Measurements from ENCODE around the gene CUX1. TPM values are rescaled to one million over a fixed set of nuclear protein-coding genes. Genes with fewer than 3 reads are reported as not detected.

CUX1 gene
- total RNA-seq, 2 donors from 2014 or later, result 12.0 to 13.8 TPM

DNA sequence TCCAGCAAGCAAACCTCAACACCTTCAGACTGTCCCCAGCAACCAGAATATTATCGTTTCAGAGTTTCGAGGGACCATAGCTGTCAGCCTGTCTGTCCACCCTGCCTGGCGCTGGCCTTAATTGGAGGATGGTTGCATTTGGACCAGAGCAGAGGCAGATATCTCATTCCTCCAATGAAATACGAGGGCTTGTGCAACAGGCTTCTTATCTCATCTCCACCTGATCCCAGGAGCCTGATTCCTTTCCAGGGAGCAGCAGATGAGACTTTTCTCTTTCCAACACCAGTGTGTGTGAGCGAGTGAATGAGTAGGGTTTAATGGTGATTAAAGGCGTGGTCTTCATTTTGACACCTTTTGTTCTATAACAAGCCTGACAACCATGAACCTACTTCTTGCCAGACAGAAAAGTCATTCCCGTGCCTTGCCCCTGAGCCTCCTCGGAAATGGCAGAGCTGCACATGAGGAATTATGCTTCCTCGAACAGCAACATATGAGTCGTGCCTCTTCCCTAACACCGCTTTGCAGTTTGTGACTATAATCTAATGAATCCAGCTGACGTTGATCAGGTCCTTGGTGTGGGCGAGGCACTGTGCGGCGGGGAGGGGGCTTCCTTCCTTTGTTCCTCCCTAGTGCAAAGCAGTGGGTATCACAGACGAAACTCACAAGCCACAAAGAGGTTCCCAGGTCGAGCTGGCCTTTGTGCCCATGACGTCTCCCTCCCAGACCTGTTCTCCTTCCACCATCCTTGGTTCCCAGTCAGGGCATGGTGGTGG, 147.4 kb downstream of the CUX1 start:
- Mint-ChIP-seq H3K4me3 (no peak overlapping the region), H3K36me3 (ENCODE audit: low read depth) (no peaks in the 10 kb centered on the region), H3K9me3 (no peaks in the 10 kb centered on the region), H3K27ac (no peak overlapping the region), H3K4me1 (no peaks in the 10 kb centered on the region), H3K27me3 (no peaks in the 10 kb centered on the region)
- ATAC-seq (replicated peaks), result no peak

DNA sequence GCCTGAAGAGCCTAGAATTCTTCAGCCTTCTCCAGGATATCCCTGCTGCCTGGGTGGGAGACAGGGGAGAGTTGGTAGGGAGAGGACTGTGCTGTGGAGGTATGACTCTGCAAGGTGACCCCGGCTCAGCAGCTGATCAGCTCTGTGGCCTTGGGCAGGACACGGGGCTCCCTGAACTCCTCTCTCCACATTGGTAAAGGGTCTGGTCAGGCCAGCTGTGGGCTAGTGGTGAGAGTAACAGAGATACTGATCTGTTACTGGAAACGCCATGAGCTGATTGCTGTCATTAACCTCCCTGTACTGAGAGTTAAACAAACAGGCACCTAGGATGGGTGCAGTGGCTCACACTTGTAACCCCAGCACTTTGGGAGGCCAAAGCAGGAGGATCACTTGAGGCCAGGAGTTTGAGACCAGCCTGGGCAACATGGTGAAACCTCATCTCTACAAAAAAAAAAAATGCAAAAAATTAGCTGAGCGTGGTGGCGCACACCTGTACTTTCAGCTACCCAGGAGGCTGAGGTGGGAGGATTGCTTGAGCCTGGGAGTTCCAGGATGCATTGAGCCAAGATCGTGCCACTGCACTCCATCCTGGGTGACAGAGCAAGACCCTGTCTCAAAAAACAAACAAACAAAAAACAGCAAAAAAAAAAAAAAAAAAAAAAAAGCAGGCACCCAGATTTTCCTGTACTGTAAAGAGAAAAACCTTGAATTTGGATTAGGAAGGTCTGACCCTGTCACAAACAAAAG, 151.5 kb downstream of the CUX1 start:
- H3K27me3 Mint-ChIP-seq, result no peaks in the 10 kb centered on the region
- H3K36me3 Mint-ChIP-seq (ENCODE audit: low read depth), result no peaks in the 10 kb centered on the region
- H3K4me3 Mint-ChIP-seq, result no peak overlapping the region
- H3K27ac Mint-ChIP-seq, result no peak overlapping the region
- ATAC-seq (replicated peaks), result no peak
- no peaks in the 10 kb centered on the region for H3K4me1 Mint-ChIP-seq
- peaks cover 4% of the 10 kb centered on the region for H3K9me3 Mint-ChIP-seq

DNA sequence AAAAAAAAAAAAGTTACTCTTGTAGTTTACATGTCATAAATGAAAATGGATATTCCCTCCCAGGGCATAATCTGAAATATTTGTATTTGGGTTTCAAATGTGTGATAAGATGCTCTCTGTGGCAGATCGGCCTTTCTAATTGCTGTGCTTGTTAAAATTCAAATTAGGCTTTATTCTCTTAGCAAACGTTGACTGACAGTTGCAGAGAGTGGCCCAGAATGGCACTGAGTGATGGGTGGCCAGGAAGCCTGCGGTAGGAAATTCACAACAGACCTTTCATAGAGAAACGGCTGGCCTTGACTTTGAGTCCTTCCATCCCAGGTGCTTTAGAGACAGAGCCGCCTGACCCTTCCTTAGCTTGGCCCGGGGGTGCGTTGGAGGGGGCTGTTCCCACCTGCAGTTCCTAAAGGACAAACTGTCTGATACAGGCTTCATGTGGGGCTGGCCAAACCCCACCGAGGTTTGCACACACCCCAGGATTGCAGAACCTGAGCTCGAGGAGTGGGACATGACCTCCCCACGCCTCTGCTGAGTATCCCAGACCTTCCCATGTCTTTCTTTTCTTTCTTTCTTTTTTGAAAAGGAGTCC, 152.7 kb downstream of the CUX1 start:
- Mint-ChIP-seq H3K27me3 (no peaks in the 10 kb centered on the region), H3K4me3 (no peak overlapping the region), H3K4me1 (no peaks in the 10 kb centered on the region), H3K9me3 (peaks cover 4% of the 10 kb centered on the region), H3K36me3 (ENCODE audit: low read depth) (no peaks in the 10 kb centered on the region), H3K27ac (no peak overlapping the region)
- no peak for ATAC-seq (replicated peaks)

GRCh38 chr7:101970801-101971200, 153.4 kb downstream of the CUX1 start:
- Mint-ChIP-seq H3K36me3 (ENCODE audit: low read depth) (no peaks in the 10 kb centered on the region), H3K27me3 (no peaks in the 10 kb centered on the region), H3K4me1 (no peaks in the 10 kb centered on the region), H3K27ac (no peak overlapping the region), H3K9me3 (peaks cover 4% of the 10 kb centered on the region), H3K4me3 (no peak overlapping the region)
- ATAC-seq (replicated peaks), result no peak

GRCh38 chr7:101971457-101971856, 154.0 kb downstream of the CUX1 start:
- Mint-ChIP-seq H3K36me3 (ENCODE audit: low read depth) (no peaks in the 10 kb centered on the region), H3K4me1 (no peaks in the 10 kb centered on the region), H3K4me3 (no peak overlapping the region), H3K27ac (no peak overlapping the region), H3K9me3 (peaks cover 4% of the 10 kb centered on the region), H3K27me3 (no peaks in the 10 kb centered on the region)
- no peak for ATAC-seq (replicated peaks)

DNA sequence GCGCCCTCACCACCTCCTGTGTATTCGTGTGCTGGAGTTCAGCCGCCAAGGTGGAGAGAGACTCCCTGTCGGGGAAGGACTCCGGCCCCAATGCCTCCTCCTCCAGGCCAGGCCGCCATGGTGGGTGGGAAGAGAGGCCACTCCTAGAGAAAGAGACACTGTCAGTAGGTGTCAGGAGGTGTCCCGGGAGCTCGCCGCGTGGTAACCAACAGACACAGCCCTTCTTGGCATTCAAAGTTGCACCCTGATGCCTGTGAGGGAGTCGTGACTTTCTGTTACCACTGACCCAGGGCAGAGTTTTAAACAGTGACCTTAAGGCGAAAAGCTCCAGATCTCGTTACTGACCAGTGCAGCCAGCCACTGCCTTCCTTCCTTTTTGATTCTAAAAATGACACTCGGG, 155.2 kb downstream of the CUX1 start:
- no peaks in the 10 kb centered on the region for H3K36me3 Mint-ChIP-seq (ENCODE audit: low read depth)
- no peak overlapping the region for H3K27ac Mint-ChIP-seq
- no peak for ATAC-seq (replicated peaks)
- no peak overlapping the region for H3K4me3 Mint-ChIP-seq
- H3K4me1 Mint-ChIP-seq, result no peaks in the 10 kb centered on the region
- peaks cover 4% of the 10 kb centered on the region for H3K9me3 Mint-ChIP-seq
- H3K27me3 Mint-ChIP-seq, result no peaks in the 10 kb centered on the region

- ATAC-seq (replicated peaks), result no peak
- H3K27ac Mint-ChIP-seq, result no peak overlapping the region
- H3K27me3 Mint-ChIP-seq, result no peaks in the 10 kb centered on the region
- no peaks in the 10 kb centered on the region for H3K4me1 Mint-ChIP-seq
- H3K36me3 Mint-ChIP-seq (ENCODE audit: low read depth), result no peaks in the 10 kb centered on the region
- no peak overlapping the region for H3K4me3 Mint-ChIP-seq
- H3K9me3 Mint-ChIP-seq, result peaks cover 4% of the 10 kb centered on the region
Measured at GRCh38 chr7:101973130-101973529, 155.7 kb downstream of the CUX1 start.

DNA sequence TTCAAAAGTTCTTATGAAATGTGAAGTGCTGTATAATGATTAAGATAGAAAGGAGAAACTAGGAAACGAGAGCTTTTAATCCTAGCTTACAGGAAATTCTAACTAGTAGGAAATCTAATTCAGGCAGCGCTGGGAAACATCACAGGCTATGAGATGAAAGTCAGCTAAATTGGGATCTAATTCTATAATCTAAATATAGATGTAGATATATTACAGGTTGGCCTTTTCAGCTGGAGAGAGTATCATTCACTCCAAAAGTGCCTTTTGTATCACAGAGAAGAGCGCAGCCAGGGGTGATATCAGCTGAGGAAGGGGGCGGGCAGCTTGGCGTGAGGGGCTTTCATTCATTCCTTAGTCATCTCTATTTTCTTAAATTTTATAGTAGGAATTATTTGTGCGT, 157.0 kb downstream of the CUX1 start:
- H3K27ac Mint-ChIP-seq, result no peak overlapping the region
- H3K36me3 Mint-ChIP-seq (ENCODE audit: low read depth), result no peaks in the 10 kb centered on the region
- ATAC-seq (replicated peaks), result no peak

DNA sequence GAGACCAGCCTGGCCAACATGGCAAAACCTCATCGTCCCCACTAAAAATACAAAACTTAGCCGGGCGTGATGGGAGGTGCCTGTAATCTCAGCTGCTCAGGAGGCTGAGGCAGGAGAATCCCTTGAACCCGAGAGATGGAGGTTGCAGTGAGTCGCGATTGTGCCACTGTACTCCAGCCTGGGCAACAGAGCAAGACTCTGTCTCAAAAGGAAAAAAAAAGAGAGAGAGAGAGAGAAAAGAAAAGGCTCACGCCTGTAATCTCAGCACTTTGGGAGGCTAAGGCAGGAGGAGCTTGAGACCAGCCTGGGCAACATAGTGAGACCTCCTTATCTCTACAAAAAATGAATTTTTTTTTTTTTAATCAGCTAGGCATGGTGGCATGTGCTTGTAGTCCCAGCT, 157.6 kb downstream of the CUX1 start:
- no peak overlapping the region for H3K4me3 Mint-ChIP-seq
- H3K36me3 Mint-ChIP-seq (ENCODE audit: low read depth), result no peaks in the 10 kb centered on the region
- no peak overlapping the region for H3K27ac Mint-ChIP-seq
- H3K4me1 Mint-ChIP-seq, result no peaks in the 10 kb centered on the region
- no peak for ATAC-seq (replicated peaks)
- H3K9me3 Mint-ChIP-seq, result peaks cover 4% of the 10 kb centered on the region
- H3K27me3 Mint-ChIP-seq, result no peaks in the 10 kb centered on the region

More for the DNA sequence above, 157.0 kb downstream of the CUX1 start:
- Mint-ChIP-seq H3K9me3 (peaks cover 4% of the 10 kb centered on the region), H3K4me1 (no peaks in the 10 kb centered on the region), H3K4me3 (no peak overlapping the region), H3K27me3 (no peaks in the 10 kb centered on the region)

- Mint-ChIP-seq H3K9me3 (no peaks in the 10 kb centered on the region), H3K27me3 (no peaks in the 10 kb centered on the region), H3K27ac (no peak overlapping the region), H3K36me3 (ENCODE audit: low read depth) (no peaks in the 10 kb centered on the region), H3K4me3 (no peak overlapping the region), H3K4me1 (no peaks in the 10 kb centered on the region)
- no peak for ATAC-seq (replicated peaks)
Measured at GRCh38 chr7:101976411-101976810, 159.0 kb downstream of the CUX1 start.

DNA sequence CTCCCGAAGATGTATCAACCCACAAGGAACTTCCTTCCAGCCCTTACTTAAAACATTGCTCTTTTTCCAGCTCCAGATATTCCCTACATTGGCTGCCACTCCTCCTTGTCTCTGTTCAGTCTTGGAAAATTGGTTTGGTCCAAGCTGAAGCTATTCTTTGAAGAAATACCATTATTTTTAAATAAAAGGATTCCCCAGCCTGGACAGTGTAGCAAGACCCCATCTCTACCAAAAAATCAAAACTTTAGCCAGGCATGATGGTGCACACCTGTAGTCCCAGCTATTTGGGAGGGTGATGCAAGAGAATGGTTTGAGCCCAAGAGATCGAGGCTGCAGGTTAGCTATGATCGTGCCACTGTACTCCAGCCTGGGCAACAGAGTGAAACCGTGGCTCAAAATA, 159.8 kb downstream of the CUX1 start:
- Mint-ChIP-seq H3K36me3 (ENCODE audit: low read depth) (no peaks in the 10 kb centered on the region), H3K4me3 (no peak overlapping the region), H3K27me3 (no peaks in the 10 kb centered on the region), H3K4me1 (no peaks in the 10 kb centered on the region), H3K9me3 (no peaks in the 10 kb centered on the region), H3K27ac (no peak overlapping the region)
- ATAC-seq (replicated peaks), result no peak

DNA sequence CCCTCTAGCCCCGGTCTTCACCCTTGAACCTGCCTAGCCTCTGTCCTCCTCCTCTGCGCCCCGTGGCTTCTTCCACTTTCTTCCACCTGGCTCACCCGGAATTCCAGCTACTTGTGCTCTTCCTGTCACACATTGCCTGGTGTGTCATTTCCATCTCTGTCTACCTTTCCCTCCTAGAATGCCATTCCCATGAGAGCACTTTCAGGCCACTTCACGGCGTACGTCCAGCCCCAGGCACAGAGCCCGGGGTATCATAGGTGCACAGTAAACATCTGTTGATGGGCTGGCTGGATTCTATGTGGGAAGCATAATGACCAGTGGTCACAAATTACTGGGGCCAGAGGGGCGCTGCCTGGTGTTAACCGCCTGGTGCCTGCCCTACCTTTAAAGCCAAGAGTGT, 161.3 kb downstream of the CUX1 start:
- H3K36me3 Mint-ChIP-seq (ENCODE audit: low read depth), result no peaks in the 10 kb centered on the region
- no peaks in the 10 kb centered on the region for H3K9me3 Mint-ChIP-seq
- no peak overlapping the region for H3K4me3 Mint-ChIP-seq
- no peaks in the 10 kb centered on the region for H3K4me1 Mint-ChIP-seq
- no peaks in the 10 kb centered on the region for H3K27me3 Mint-ChIP-seq
- ATAC-seq (replicated peaks), result no peak
- H3K27ac Mint-ChIP-seq, result no peak overlapping the region

GRCh38 chr7:101983147-101983811, 165.9 kb downstream of the CUX1 start:
- H3K4me3 Mint-ChIP-seq, result no peak overlapping the region
- no peaks in the 10 kb centered on the region for H3K27me3 Mint-ChIP-seq
- no peaks in the 10 kb centered on the region for H3K4me1 Mint-ChIP-seq
- H3K36me3 Mint-ChIP-seq (ENCODE audit: low read depth), result no peaks in the 10 kb centered on the region
- H3K9me3 Mint-ChIP-seq, result no peaks in the 10 kb centered on the region
- no peak overlapping the region for H3K27ac Mint-ChIP-seq
- no peak for ATAC-seq (replicated peaks)

- ATAC-seq (replicated peaks), result no peak
- Mint-ChIP-seq H3K36me3 (ENCODE audit: low read depth) (no peaks in the 10 kb centered on the region), H3K27ac (no peak overlapping the region), H3K4me3 (no peak overlapping the region), H3K9me3 (no peaks in the 10 kb centered on the region), H3K4me1 (no peaks in the 10 kb centered on the region), H3K27me3 (no peaks in the 10 kb centered on the region)
Measured at GRCh38 chr7:101984133-101984879, 166.9 kb downstream of the CUX1 start.

Measured in activated T-helper 17 cell treated with anti-CD3 and anti-CD28 coated beads, Interleukin-2, amount 50 U/mL, for 72 hours (primary cell).